Measurements from ENCODE around the gene CDC42EP1. TPM values are rescaled to one million over a fixed set of nuclear protein-coding genes. Genes with fewer than 3 reads are reported as not detected.
"Not testable (repeated sequence)": the region's sequence is repeated elsewhere in the genome, so short reads cannot be mapped to it uniquely, and the experiment has no call there.

CDC42EP1 gene
- total RNA-seq, 4 donors from 2014 or later = 5.6 to 8.8 (median 6.8) TPM

DNA sequence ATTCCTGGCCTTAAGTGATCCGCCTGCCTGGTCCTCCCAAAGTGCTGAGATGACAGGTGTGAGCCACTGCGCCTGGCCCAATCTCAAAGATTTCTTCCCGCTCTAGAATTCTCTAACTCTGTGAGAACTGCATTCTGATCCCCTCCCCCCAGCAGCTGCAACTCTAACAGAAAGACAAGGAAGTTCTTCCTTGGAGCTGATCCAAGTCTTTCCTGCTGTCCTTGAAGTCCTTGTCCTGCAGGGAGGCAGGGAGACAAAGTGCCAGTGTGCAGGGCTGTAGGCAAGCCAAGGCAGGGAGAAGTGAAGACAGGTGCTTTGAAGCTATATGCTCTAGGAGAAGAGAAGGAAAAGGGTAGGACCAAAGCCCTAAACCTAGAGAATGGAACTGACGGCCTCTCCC lies 38.9 kb downstream of the CDC42EP1 start:
- no peaks in the 10 kb centered on the region for H3K27me3 ChIP-seq
- no peaks in the 10 kb centered on the region for H3K9me3 ChIP-seq
- DNase-seq (peak in 1 of 2 donors; percentile 41), ATAC-seq (peak in 1 of 2 donors; percentile 39)
- intact Hi-C loops (cut with DNase I; ENCODE audit: low total_unique reads) = no loop called here
- TF ChIP-seq POLR2A (IDR thresholded peaks at IDR 0.05) (no peak), CTCF (IDR thresholded peaks at IDR 0.05 in 4 of 5, conservative IDR thresholded peaks at IDR 0.05 in 1 of 5) (no peak)
- H3K36me3 ChIP-seq = no peaks in the 10 kb centered on the region
- no peak overlapping the region for H3K4me3 ChIP-seq
- H3K4me1 ChIP-seq = peaks cover 0 to 8% of the 10 kb centered on the region in 2 donors
- H3K27ac ChIP-seq = no peak overlapping the region
- in situ Hi-C loops (cut with MboI; ENCODE audit: low sequenced_read_pairs in 4 of 4) = loop anchor here in 1 of 4 donors (10.0 kb wide), 1 partner anchor 64 kb away; no protein-coding TSS in a partner anchor

- DNase-seq = no peak
- Histone ChIP-seq H3K27ac (no peak overlapping the region), H3K36me3 (no peaks in the 10 kb centered on the region), H3K9me3 (no peaks in the 10 kb centered on the region), H3K4me3 (no peak overlapping the region), H3K4me1 (peaks cover 0 to 8% of the 10 kb centered on the region in 2 donors), H3K27me3 (no peaks in the 10 kb centered on the region)
- intact Hi-C loops (cut with DNase I; ENCODE audit: low total_unique reads) (loop anchor here (10.0 kb wide), 1 partner anchor 1924 kb away; the partner anchor contains the start of gene ATF4), in situ Hi-C loops (cut with MboI; ENCODE audit: low sequenced_read_pairs in 4 of 4) (no loop called here)
- no peak for ATAC-seq
- TF ChIP-seq POLR2A (IDR thresholded peaks at IDR 0.05) = no peak
- TF ChIP-seq CTCF (IDR thresholded peaks at IDR 0.05 in 4 of 5, conservative IDR thresholded peaks at IDR 0.05 in 1 of 5) = no peak
Observed at GRCh38 chr22:37601203-37601539, 40.9 kb downstream of the CDC42EP1 start.

DNA sequence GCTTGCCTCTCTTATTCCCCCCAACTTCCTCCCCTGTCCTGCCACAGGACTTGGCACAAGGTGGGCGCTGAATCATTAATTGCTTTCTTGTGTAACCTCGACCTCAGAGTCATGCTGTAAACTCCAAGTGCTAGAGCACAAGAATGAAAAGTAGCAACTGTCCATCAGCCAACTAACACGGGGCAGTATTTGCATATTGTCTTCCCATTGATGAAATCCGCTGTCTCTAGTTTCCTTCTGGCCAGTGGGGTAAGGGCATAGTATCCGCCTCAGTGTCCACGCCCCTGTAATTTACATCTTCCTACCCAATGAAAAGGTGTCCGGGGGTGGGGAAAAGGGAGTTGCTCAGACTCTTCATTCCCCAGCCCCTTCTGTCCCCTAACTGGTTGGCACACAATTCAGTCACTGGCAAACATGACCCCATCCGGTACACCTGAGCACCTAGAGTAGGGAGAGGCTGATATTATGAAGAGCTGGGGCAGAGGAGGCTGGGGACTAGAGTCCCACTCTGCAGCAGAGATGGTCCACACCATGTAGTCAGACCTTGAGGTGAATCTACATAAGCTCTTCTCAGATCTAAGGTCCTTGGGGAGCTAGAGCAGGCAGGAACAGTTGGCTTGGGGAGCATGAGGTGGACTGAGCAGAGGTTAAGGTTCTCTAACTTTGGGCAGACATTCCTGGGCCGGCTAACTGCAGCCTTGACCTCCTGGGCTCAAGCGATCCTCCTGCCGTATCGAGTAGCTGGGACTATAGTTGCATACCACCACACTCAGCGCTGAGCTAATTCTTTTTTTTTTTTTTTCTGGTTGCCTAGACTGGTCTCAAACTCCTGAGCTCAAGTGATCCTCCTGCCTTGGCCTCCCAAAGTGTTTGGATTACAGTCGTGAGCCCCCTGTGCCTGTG lies 41.5 kb downstream of the CDC42EP1 start:
- no peaks in the 10 kb centered on the region for H3K27me3 ChIP-seq
- no peak overlapping the region for H3K4me3 ChIP-seq
- intact Hi-C loops (cut with DNase I; ENCODE audit: low total_unique reads) = loop anchor here (10.0 kb wide), 1 partner anchor 1923 kb away; the partner anchor contains the start of gene ATF4
- no peak for DNase-seq
- H3K9me3 ChIP-seq = no peaks in the 10 kb centered on the region
- peak; percentile 60 to 61 for ATAC-seq
- no peak overlapping the region for H3K27ac ChIP-seq
- H3K4me1 ChIP-seq = peaks cover 0 to 8% of the 10 kb centered on the region in 2 donors
- H3K36me3 ChIP-seq = no peaks in the 10 kb centered on the region
- no peak for TF ChIP-seq CTCF (IDR thresholded peaks at IDR 0.05 in 4 of 5, conservative IDR thresholded peaks at IDR 0.05 in 1 of 5)
- TF ChIP-seq POLR2A (IDR thresholded peaks at IDR 0.05) = no peak
- in situ Hi-C loops (cut with MboI; ENCODE audit: low sequenced_read_pairs in 4 of 4) = no loop called here

- H3K36me3 ChIP-seq; H3K4me3 ChIP-seq; H3K27me3 ChIP-seq; H3K27ac ChIP-seq; H3K9me3 ChIP-seq; in situ Hi-C loops (cut with MboI; ENCODE audit: low sequenced_read_pairs in 4 of 4); DNase-seq; ATAC-seq: not testable (repeated sequence)
- H3K4me1 ChIP-seq = peaks cover 6 to 17% of the 10 kb centered on the region in 2 donors
- intact Hi-C loops (cut with DNase I; ENCODE audit: low total_unique reads) = loop anchor here (10.0 kb wide), 1 partner anchor 1922 kb away; the partner anchor contains the start of gene ATF4
Observed at GRCh38 chr22:37602546-37603277, 42.4 kb downstream of the CDC42EP1 start.

GRCh38 chr22:37604074-37604473 lies 43.8 kb downstream of the CDC42EP1 start:
- ATAC-seq (no peak), DNase-seq (no peak)
- Histone ChIP-seq H3K4me1 (peaks cover 11 to 16% of the 10 kb centered on the region in 2 donors), H3K9me3 (no peaks in the 10 kb centered on the region), H3K27ac (no peak overlapping the region), H3K36me3 (no peaks in the 10 kb centered on the region), H3K4me3 (no peak overlapping the region), H3K27me3 (no peaks in the 10 kb centered on the region)
- TF ChIP-seq POLR2A (IDR thresholded peaks at IDR 0.05) = no peak
- TF ChIP-seq CTCF (IDR thresholded peaks at IDR 0.05 in 4 of 5, conservative IDR thresholded peaks at IDR 0.05 in 1 of 5) = no peak
- intact Hi-C loops (cut with DNase I; ENCODE audit: low total_unique reads) = loop anchor here (10.0 kb wide), 1 partner anchor 1921 kb away; the partner anchor contains the start of gene ATF4
- in situ Hi-C loops (cut with MboI; ENCODE audit: low sequenced_read_pairs in 4 of 4) = no loop called here

Data from gastrocnemius medialis (tissue), 4 donors.